Lower leg skin (tissue), 3 donors: Measurements from ENCODE around the gene MUC5AC.

Experiments
- CTCF ChIP-seq, 3 donors: fragments of 450-650 bp; IDR thresholded peaks; one replicate each; pipeline ENCODE4 v1.5.1; 2016; ENCODE audit warnings: antibody characterized with exemption in 3 of 3, mild to moderate bottlenecking in 3 of 3, moderate library complexity in 2 of 3
- POLR2A ChIP-seq, 2 donors: fragments of 450-650 bp; IDR thresholded peaks; one replicate each; pipeline ENCODE4 v1.6.1; 2016 to 2017; ENCODE audit warnings: antibody characterized with exemption in 2 of 2, mild to moderate bottlenecking in 1 of 2, moderate library complexity in 1 of 2

- TF ChIP-seq CTCF (IDR thresholded peaks at IDR 0.05) = no peak
- no peak for TF ChIP-seq POLR2A (IDR thresholded peaks at IDR 0.05)
Observed at GRCh38 chr11:1194977-1195681, 37.4 kb downstream of the MUC5AC start.
